ENCODE data around the gene SIMC1.

SIMC1 gene

GRCh38 chr5:176371621-176372539, 133.7 kb downstream of the SIMC1 start:
- H3K36me3 ChIP-seq (ENCODE audit: insufficient read depth, low read length): no peaks in the 10 kb centered on the region
- no peak overlapping the region for H3K4me2 ChIP-seq (ENCODE audit: insufficient read depth, low read length)
- no peaks in the 10 kb centered on the region for H3K79me2 ChIP-seq (ENCODE audit: insufficient read depth, low read length)
- no peak overlapping the region for H3K9ac ChIP-seq (ENCODE audit: low read depth, low read length)
- no peak for DNase-seq
- no peaks in the 10 kb centered on the region for H4K20me1 ChIP-seq (ENCODE audit: insufficient read depth, low read length)
- no peak overlapping the region for H2AFZ ChIP-seq (ENCODE audit: low read depth, low read length)
- no peak for ATAC-seq (ENCODE audit: insufficient read depth, low read depth)
- H3K9me3 ChIP-seq (ENCODE audit: insufficient read depth, low read length, severe bottlenecking): no peaks in the 10 kb centered on the region
- TF ChIP-seq CTCF (IDR thresholded peaks at IDR 0.05; ENCODE audit: borderline replicate concordance, extremely low read depth, low read length, poor library complexity, severe bottlenecking) (no peak), EZH2 (IDR thresholded peaks at IDR 0.05; ENCODE audit: borderline replicate concordance, low read depth, low read length, severe bottlenecking) (no peak)
- H3K27ac ChIP-seq (ENCODE audit: low read length): no peak overlapping the region
- no peaks in the 10 kb centered on the region for H3K4me1 ChIP-seq (ENCODE audit: insufficient read depth, low read length)
- H3K27me3 ChIP-seq (ENCODE audit: insufficient read depth, low read length, poor library complexity): no peaks in the 10 kb centered on the region
- H3K4me3 ChIP-seq (ENCODE audit: low read depth in 1 of 2, low read length in 2 of 2): no peak overlapping the region

- ATAC-seq (ENCODE audit: insufficient read depth, low read depth) (no peak), DNase-seq (no peak)
- no peaks in the 10 kb centered on the region for H4K20me1 ChIP-seq (ENCODE audit: insufficient read depth, low read length)
- no peak for TF ChIP-seq CTCF (IDR thresholded peaks at IDR 0.05; ENCODE audit: borderline replicate concordance, extremely low read depth, low read length, poor library complexity, severe bottlenecking)
- no peak for TF ChIP-seq EZH2 (IDR thresholded peaks at IDR 0.05; ENCODE audit: borderline replicate concordance, low read depth, low read length, severe bottlenecking)
- no peak overlapping the region for H3K4me2 ChIP-seq (ENCODE audit: insufficient read depth, low read length)
- H3K9me3 ChIP-seq (ENCODE audit: insufficient read depth, low read length, severe bottlenecking): no peaks in the 10 kb centered on the region
- H3K27me3 ChIP-seq (ENCODE audit: insufficient read depth, low read length, poor library complexity): no peaks in the 10 kb centered on the region
- no peak overlapping the region for H2AFZ ChIP-seq (ENCODE audit: low read depth, low read length)
- no peak overlapping the region for H3K4me3 ChIP-seq (ENCODE audit: low read depth in 1 of 2, low read length in 2 of 2)
- no peaks in the 10 kb centered on the region for H3K36me3 ChIP-seq (ENCODE audit: insufficient read depth, low read length)
- H3K4me1 ChIP-seq (ENCODE audit: insufficient read depth, low read length): no peaks in the 10 kb centered on the region
- H3K79me2 ChIP-seq (ENCODE audit: insufficient read depth, low read length): no peaks in the 10 kb centered on the region
- H3K27ac ChIP-seq (ENCODE audit: low read length): no peak overlapping the region
- H3K9ac ChIP-seq (ENCODE audit: low read depth, low read length): no peak overlapping the region
These were observed 135.0 kb downstream of the SIMC1 start for GRCh38 chr5:176373100-176373818.

GRCh38 chr5:176379881-176380280, 141.7 kb downstream of the SIMC1 start:
- Histone ChIP-seq H4K20me1 (ENCODE audit: insufficient read depth, low read length) (peaks cover 23% of the 10 kb centered on the region; the same call in 1 of the 2 replicates), H3K4me3 (ENCODE audit: low read depth in 1 of 2, low read length in 2 of 2) (no peak overlapping the region), H3K4me2 (ENCODE audit: insufficient read depth, low read length) (no peak overlapping the region), H3K79me2 (ENCODE audit: insufficient read depth, low read length) (0 out of 2 replicates have a peak, but pooled peaks cover 5% of the 10 kb centered on the region), H3K27ac (ENCODE audit: low read length) (no peak overlapping the region), H3K9ac (ENCODE audit: low read depth, low read length) (no peak overlapping the region), H3K4me1 (ENCODE audit: insufficient read depth, low read length) (no peaks in the 10 kb centered on the region), H3K27me3 (ENCODE audit: insufficient read depth, low read length, poor library complexity) (no peaks in the 10 kb centered on the region), H3K9me3 (ENCODE audit: insufficient read depth, low read length, severe bottlenecking) (no peaks in the 10 kb centered on the region), H2AFZ (ENCODE audit: low read depth, low read length) (no peak overlapping the region), H3K36me3 (ENCODE audit: insufficient read depth, low read length) (peaks cover 38% of the 10 kb centered on the region)
- TF ChIP-seq EZH2 (IDR thresholded peaks at IDR 0.05; ENCODE audit: borderline replicate concordance, low read depth, low read length, severe bottlenecking): no peak
- no peak for TF ChIP-seq CTCF (IDR thresholded peaks at IDR 0.05; ENCODE audit: borderline replicate concordance, extremely low read depth, low read length, poor library complexity, severe bottlenecking)
- DNase-seq (no peak), ATAC-seq (ENCODE audit: insufficient read depth, low read depth) (no peak)

Measured in DND-41 (cell line).